GM12872 (cell line): Measurements from ENCODE around the gene PRKCZ.

Experiments
- CTCF ChIP-seq: IDR thresholded peaks from 3 replicates; pipeline ENCODE4 v1.5.1; 2011; ENCODE audit warnings: low read depth, mild to moderate bottlenecking, low read length, moderate library complexity; ENCODE audit not compliant: insufficient read depth

PRKCZ gene

GRCh38 chr1:2110191-2110737 is 60.1 kb downstream of the PRKCZ start:
- no peak for TF ChIP-seq CTCF

- TF ChIP-seq CTCF = no peak
Observed at GRCh38 chr1:2110738-2111673, 60.8 kb downstream of the PRKCZ start.

GRCh38 chr1:2111674-2112035 is 61.4 kb downstream of the PRKCZ start:
- no peak for TF ChIP-seq CTCF

- TF ChIP-seq CTCF = no peak
Observed at GRCh38 chr1:2112280-2112701, 62.1 kb downstream of the PRKCZ start.

- no peak for TF ChIP-seq CTCF
Observed at GRCh38 chr1:2113620-2114135, 63.5 kb downstream of the PRKCZ start.

GRCh38 chr1:2115008-2115641 is 64.9 kb downstream of the PRKCZ start:
- TF ChIP-seq CTCF = no peak

- no peak for TF ChIP-seq CTCF
Observed at GRCh38 chr1:2115702-2116341, 65.6 kb downstream of the PRKCZ start.
